ENCODE results near the gene CSPG4. TPM values are rescaled to one million over a fixed set of nuclear protein-coding genes. Genes with fewer than 3 reads are reported as not detected.

The CSPG4 gene
- total and polyA plus RNA-seq, 8 donors, result 0.35 to 3.1 (median 1.0) TPM

DNA sequence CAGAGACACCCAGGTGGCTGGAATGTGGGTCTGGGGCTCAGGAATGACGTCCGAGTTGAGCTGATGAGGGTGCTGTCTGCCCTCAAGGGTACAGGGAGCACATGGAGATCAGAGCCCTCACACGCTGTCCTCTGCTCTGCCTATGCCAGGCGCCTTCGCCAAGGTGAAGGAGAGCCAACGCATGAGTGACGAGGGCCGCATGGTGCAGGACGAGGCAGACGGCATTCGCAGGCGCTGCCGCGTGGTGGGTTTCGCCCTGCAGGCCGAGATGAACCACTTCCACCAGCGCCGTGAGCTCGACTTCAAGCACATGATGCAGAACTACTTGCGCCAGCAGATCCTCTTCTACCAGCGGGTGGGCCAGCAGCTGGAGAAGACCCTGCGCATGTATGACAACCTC, 55.8 kb downstream of the CSPG4 start:
- 90 to 95% methylated on average over 22 of the region's 22 CpGs for WGBS, 2 donors
- Histone ChIP-seq H3K4me3 (no peak overlapping the region), H3K36me3 (peaks cover 0 to 17% (median 8%) of the 10 kb centered on the region in 3 donors), H3K27me3 (no peaks in the 10 kb centered on the region), H3K4me1 (peaks cover 12 to 41% (median 12%) of the 10 kb centered on the region in 3 donors), H3K9me3 (no peaks in the 10 kb centered on the region), H3K27ac (no peak overlapping the region)
- no peak for FAIRE-seq
- intact Hi-C loops (cut with DNase I), result no loop called here
- TF ChIP-seq CTCF (IDR thresholded peaks at IDR 0.05), result no peak
- ATAC-seq, result no peak
- peak in 1 of 6 donors; percentile 55 for DNase-seq

- Histone ChIP-seq H3K4me3 (no peak overlapping the region), H3K36me3 (peaks cover 0 to 17% (median 8%) of the 10 kb centered on the region in 3 donors), H3K9me3 (no peaks in the 10 kb centered on the region), H3K4me1 (peaks cover 12 to 46% (median 12%) of the 10 kb centered on the region in 3 donors), H3K27ac (no peak overlapping the region), H3K27me3 (no peaks in the 10 kb centered on the region)
- DNase-seq (no peak), FAIRE-seq (no peak), ATAC-seq (no peak)
- intact Hi-C loops (cut with DNase I), result no loop called here
- 88 to 89% methylated on average over 5 of the region's 5 CpGs for WGBS, 2 donors
- no peak for TF ChIP-seq CTCF (IDR thresholded peaks at IDR 0.05)
These were observed 56.3 kb downstream of the CSPG4 start for GRCh38 chr15:75656331-75656730.

DNA sequence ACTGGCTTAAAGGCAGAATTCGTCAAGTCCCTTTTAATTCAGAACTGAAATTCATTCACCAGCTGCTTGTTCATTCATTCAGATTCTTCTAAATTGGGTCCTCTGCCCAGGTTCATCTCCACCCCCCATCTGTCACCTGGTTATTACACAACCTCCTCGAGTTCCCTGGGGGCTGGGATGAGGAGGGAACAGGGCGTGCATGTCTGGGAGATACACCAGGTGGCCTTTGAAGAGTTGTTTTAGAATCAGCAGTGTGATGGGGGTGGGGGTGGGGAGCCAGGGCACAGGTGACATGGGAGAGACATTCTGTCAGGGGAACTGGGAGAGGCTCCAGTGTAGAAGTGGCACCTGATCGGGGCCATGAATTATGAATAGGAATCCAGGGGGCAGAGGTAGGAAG, 56.7 kb downstream of the CSPG4 start:
- H3K9me3 ChIP-seq, result no peaks in the 10 kb centered on the region
- FAIRE-seq, result no peak
- WGBS, 2 donors, result 37% methylated on average over 4 of the region's 4 CpGs
- DNase-seq, result no peak
- H3K4me1 ChIP-seq, result peaks cover 12 to 50% (median 12%) of the 10 kb centered on the region in 3 donors
- H3K27me3 ChIP-seq, result no peaks in the 10 kb centered on the region
- intact Hi-C loops (cut with DNase I), result no loop called here
- ATAC-seq, result peak in 1 of 4 donors; percentile 27
- H3K36me3 ChIP-seq, result peaks cover 0 to 17% (median 8%) of the 10 kb centered on the region in 3 donors
- H3K27ac ChIP-seq, result no peak overlapping the region
- TF ChIP-seq CTCF (IDR thresholded peaks at IDR 0.05), result no peak
- H3K4me3 ChIP-seq, result no peak overlapping the region

- H3K36me3 ChIP-seq, result peaks cover 0 to 17% (median 8%) of the 10 kb centered on the region in 3 donors
- DNase-seq (peak in 1 of 6 donors; percentile 29), ATAC-seq (no peak), FAIRE-seq (no peak)
- intact Hi-C loops (cut with DNase I), result no loop called here
- H3K9me3 ChIP-seq, result no peaks in the 10 kb centered on the region
- no peak overlapping the region for H3K4me3 ChIP-seq
- H3K27me3 ChIP-seq, result no peaks in the 10 kb centered on the region
- peaks cover 12 to 59% (median 17%) of the 10 kb centered on the region in 3 donors for H3K4me1 ChIP-seq
- TF ChIP-seq CTCF (IDR thresholded peaks at IDR 0.05), result no peak
- no peak overlapping the region for H3K27ac ChIP-seq
- WGBS, 2 donors, result 67 to 70% methylated on average over 4 of the region's 4 CpGs
These were observed 58.3 kb downstream of the CSPG4 start for GRCh38 chr15:75654201-75654907.

- 81 to 86% methylated on average over 16 of the region's 16 CpGs for WGBS, 2 donors
- Histone ChIP-seq H3K4me3 (peak overlapping the region in 1 of 4 donors; percentile 78), H3K27ac (no peak overlapping the region), H3K36me3 (peaks cover 0 to 17% (median 8%) of the 10 kb centered on the region in 3 donors), H3K4me1 (peaks cover 12 to 61% (median 17%) of the 10 kb centered on the region in 3 donors), H3K27me3 (no peaks in the 10 kb centered on the region), H3K9me3 (no peaks in the 10 kb centered on the region)
- DNase-seq (peak in 2 of 6 donors; percentile 22 to 49), FAIRE-seq (no peak), ATAC-seq (no peak)
- TF ChIP-seq CTCF (IDR thresholded peaks at IDR 0.05), result no peak
- intact Hi-C loops (cut with DNase I), result no loop called here
These were observed 59.2 kb downstream of the CSPG4 start for GRCh38 chr15:75653347-75653913.
